GM23338 (cell line): ENCODE data around the gene USP35.

Experiments used
- CREB1 ChIP-seq: fragments of 250-450 bp; sonication (Bioruptor Pico); IDR thresholded peaks from 2 replicates; pipeline ENCODE4 v1.5.0; 2020; ENCODE audit warnings: low read depth, mild to moderate bottlenecking, moderate library complexity
- CTCF ChIP-seq, 2 experiments: fragments of 200-600 bp in 1 of 2; sonication (generic) in 1 of 2; conservative IDR thresholded peaks; 2 replicates each; pipeline versions ENCODE4 v1.5.1 to v1.6.1; 2016 to 2017; ENCODE audit warnings: antibody characterized with exemption in 2 of 2, low read depth in 2 of 2, mild to moderate bottlenecking in 2 of 2, moderate library complexity in 1 of 2
- EZH2 ChIP-seq: fragments of 200-600 bp; sonication (generic); IDR thresholded peaks from one replicate; pipeline ENCODE4 v1.8.0; 2017; ENCODE audit warnings: antibody characterized with exemption, mild to moderate bottlenecking, low read depth; ENCODE audit not compliant: unreplicated experiment
- JUNB ChIP-seq: IDR thresholded peaks from one replicate; pipeline ENCODE4 v1.6.1; 2016; ENCODE audit warnings: antibody characterized with exemption; ENCODE audit not compliant: unreplicated experiment
- POLR2AphosphoS5 ChIP-seq: IDR thresholded peaks from 2 replicates; pipeline ENCODE4 v1.6.1; 2016; ENCODE audit warnings: antibody characterized with exemption, low read depth
- REST ChIP-seq: IDR thresholded peaks from one replicate; pipeline ENCODE4 v1.6.1; 2018; ENCODE audit warnings: antibody characterized with exemption; ENCODE audit not compliant: unreplicated experiment
- ZNF331 ChIP-seq: fragments of 250-450 bp; sonication (Bioruptor Pico); IDR thresholded peaks from 2 replicates; pipeline ENCODE4 v1.5.0; 2020; ENCODE audit warnings: low read depth, mild to moderate bottlenecking, moderate library complexity

GRCh38 chr11:78251083-78251775 lies 62.5 kb downstream of the USP35 start:
- TF ChIP-seq CTCF (conservative IDR thresholded peaks at IDR 0.05; ENCODE audit: low read depth in 2 of 2) (no peak), REST (no peak), POLR2AphosphoS5 (no peak), EZH2 (no peak), JUNB (no peak), CREB1 (CRISPR knock-in tag) (no peak), ZNF331 (CRISPR knock-in tag) (no peak)
